GM12891 (cell line): ENCODE data around the gene GAK.

ENCODE experiments used
- PAX5 ChIP-seq: IDR thresholded peaks from 2 replicates; pipeline ENCODE4 v1.6.1; 2011; ENCODE audit warnings: low read length, moderate library complexity, mild to moderate bottlenecking; ENCODE audit not compliant: insufficient read depth, severe bottlenecking
- POLR2A ChIP-seq: IDR thresholded peaks from 2 replicates; pipeline ENCODE4 v1.6.1; 2011; ENCODE audit warnings: low read depth, low read length, control low read depth
- POLR2AphosphoS5 ChIP-seq: IDR thresholded peaks from 2 replicates; pipeline ENCODE4 v1.6.1; 2011; ENCODE audit warnings: low read depth, low read length, control low read depth
- POU2F2 ChIP-seq: IDR thresholded peaks from 2 replicates; pipeline ENCODE4 v1.6.1; 2011; ENCODE audit warnings: low read depth, mild to moderate bottlenecking, control low read depth, low read length, moderate library complexity
- SPI1 ChIP-seq: IDR thresholded peaks from 2 replicates; pipeline ENCODE4 v1.6.1; 2011; ENCODE audit warnings: low read depth, low read length, control low read depth
- TAF1 ChIP-seq: IDR thresholded peaks from 2 replicates; pipeline ENCODE4 v1.6.1; 2011; ENCODE audit warnings: low read depth, low read length, control low read depth

DNA sequence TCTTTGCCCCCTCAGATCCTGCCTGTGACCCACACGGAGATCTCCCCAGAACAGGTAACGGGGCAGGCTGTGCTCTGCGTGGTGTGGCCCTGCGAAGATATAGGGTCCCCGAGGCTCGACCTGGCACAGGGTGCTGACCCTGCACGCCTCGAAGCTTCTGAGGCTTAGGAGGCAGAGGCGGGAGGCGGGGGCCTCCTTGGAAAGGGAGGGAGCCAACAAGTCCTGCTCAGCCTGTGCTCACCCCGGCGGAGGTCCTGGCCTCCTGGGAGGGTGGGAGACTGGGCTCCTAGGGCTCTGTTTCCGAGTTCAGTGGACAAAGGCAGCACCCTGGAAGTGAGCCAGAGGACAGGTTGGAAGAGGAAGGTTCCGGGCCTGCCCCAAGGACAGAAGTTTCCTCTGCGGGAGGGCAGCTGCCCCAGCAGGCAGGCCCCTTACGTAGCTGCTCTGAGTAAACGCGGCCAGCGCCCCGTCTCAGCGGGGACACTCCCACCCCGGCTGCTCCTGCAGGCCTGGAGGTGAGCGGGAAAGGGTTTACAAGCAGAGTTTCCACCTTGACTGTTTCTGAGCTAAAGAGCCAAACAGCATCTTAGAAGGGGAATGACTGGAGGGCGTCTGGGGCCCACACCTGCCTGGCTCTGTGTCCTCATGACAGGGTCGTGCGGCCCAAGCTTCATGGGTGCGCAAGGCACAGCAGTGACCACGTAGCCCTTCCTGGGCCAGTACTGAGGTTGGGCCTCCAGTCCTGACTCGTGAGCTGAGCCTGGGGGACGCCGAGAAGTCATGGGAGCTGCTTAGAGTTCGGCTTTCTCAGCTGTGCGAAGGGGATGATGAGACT lies 16.2 kb upstream of the GAK start:
- no peak for TF ChIP-seq POLR2A
- no peak for TF ChIP-seq POLR2AphosphoS5
- TF ChIP-seq PAX5: no peak
- no peak for TF ChIP-seq SPI1
- TF ChIP-seq POU2F2: no peak
- no peak for TF ChIP-seq TAF1
